DMS53 (cell line): ENCODE results near the gene EIF4G3.
"Not testable (repeated sequence)": the region's sequence is repeated elsewhere in the genome, so short reads cannot be mapped to it uniquely, and the experiment has no call there.

Experiments
- DNase-seq: peaks from one replicate; lab custom pipeline; 2025; lab: John Stamatoyannopoulos, UW

The EIF4G3 gene

GRCh38 chr1:21067551-21068227, 109.0 kb downstream of the EIF4G3 start:
- no peak for DNase-seq

GRCh38 chr1:21066356-21067012, 110.2 kb downstream of the EIF4G3 start:
- no peak for DNase-seq

GRCh38 chr1:21065851-21066250, 110.8 kb downstream of the EIF4G3 start:
- no peak for DNase-seq

- peak; percentile 7 for DNase-seq
These were observed 112.6 kb downstream of the EIF4G3 start for GRCh38 chr1:21064057-21064456.

- DNase-seq, result peak; percentile 52
These were observed 116.2 kb downstream of the EIF4G3 start for GRCh38 chr1:21060523-21060922.

GRCh38 chr1:21059021-21059420, 117.7 kb downstream of the EIF4G3 start:
- DNase-seq, result peak; percentile 35

- DNase-seq, result no peak
These were observed 118.5 kb downstream of the EIF4G3 start for GRCh38 chr1:21058035-21058793.

- not testable (repeated sequence) for DNase-seq
These were observed 123.3 kb downstream of the EIF4G3 start for GRCh38 chr1:21053189-21053928.

- no peak for DNase-seq
These were observed 124.7 kb downstream of the EIF4G3 start for GRCh38 chr1:21052034-21052433.

DNA sequence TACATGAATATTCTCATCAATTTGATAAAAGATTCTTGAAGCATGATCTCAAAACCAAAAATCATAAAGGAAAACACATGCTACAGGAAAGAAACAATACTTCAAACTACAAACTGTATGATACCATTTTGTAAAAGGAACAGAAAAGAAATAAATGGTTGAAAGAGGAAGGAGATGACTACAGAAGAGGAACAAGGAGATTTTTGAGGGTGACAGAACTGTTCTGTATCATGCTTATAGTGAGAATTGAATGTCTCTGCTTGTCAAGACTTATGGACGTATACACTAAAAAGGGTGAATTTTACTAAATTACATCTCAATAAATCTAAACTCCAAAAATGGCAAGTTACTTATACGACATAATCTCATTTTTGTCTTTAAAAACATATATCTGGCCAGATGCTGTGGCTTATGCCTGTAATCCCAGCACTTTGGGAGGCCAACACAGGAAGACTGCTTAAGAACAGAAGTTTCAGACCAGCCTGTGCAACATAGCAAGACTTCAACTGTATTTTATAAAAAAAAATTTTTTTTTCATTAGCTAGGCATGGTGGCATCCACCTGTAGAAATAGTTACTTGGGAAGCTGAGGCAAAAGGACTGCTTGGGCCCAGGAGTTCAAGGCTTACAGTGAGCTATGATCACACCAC, 125.4 kb downstream of the EIF4G3 start:
- no peak for DNase-seq

- no peak for DNase-seq
These were observed 126.7 kb downstream of the EIF4G3 start for GRCh38 chr1:21050031-21050430.

GRCh38 chr1:21048462-21048861, 128.2 kb downstream of the EIF4G3 start:
- DNase-seq, result no peak

DNA sequence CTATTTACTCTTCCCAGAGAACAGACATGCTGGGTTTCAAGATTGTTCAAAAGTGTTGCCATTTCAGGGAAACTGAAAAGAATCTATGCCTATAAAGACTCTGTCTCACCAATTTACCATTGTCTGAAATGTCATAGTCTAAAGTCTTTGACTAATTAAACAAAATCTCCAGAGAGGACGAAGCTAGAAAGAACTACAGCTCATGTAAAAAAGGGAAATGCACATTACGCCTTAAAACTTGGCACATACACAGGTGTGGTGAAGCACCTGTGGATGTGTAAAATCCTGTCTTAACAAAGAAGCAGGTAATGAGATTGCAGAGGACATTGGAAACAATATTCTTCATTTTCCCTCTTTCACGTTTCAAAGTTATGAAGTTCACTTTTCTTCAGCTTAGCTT, 130.6 kb downstream of the EIF4G3 start:
- no peak for DNase-seq

DNA sequence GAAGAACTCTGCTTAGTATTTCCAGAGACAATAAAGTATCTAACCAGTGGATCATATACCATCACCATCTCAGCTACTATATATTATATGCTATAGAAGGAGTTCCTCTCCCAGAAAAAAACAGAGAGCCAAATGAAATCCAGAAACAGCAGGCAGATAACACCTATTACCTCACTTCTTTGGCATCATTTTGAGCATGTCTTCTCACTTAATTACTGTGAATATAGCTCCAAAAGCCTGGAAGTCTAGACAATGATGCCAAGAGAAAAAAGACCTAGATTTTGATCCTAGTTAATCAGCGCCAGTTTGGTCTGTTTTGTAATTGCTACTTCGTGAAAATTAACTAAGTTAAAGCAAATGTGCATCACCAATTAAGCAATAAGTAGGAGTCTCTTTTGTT, 131.3 kb downstream of the EIF4G3 start:
- no peak for DNase-seq

- DNase-seq, result no peak
These were observed 133.6 kb downstream of the EIF4G3 start for GRCh38 chr1:21042929-21043605.

- no peak for DNase-seq
These were observed 135.2 kb downstream of the EIF4G3 start for GRCh38 chr1:21041541-21041940.

DNA sequence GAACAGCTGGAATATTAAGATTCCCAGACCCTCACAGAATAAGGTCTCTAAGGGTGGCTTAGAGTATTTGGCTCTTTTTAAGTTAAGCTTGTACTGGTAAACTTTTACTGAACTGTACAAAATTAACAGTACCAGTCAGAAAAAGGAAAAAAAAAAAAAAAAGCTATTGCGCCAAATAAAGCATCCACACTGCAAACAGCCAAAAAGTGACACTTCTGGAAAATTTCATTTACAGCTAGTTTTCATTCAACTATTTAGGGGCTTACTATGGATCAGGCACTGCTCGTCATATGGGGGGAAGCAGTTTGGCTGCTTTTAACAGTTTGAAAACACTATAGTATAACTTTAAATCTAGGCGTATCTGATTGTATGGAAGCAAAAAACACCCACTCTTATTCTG, 139.6 kb downstream of the EIF4G3 start:
- no peak for DNase-seq

GRCh38 chr1:21035794-21036193, 140.9 kb downstream of the EIF4G3 start:
- no peak for DNase-seq

GRCh38 chr1:21034725-21035628, 141.7 kb downstream of the EIF4G3 start:
- no peak for DNase-seq

GRCh38 chr1:21032741-21033140, 144.0 kb downstream of the EIF4G3 start:
- DNase-seq, result no peak
